Central memory CD8-positive, alpha-beta T cell (primary cell): ENCODE data around the gene LRRC37A3.
"Not testable (repeated sequence)": the region's sequence is repeated elsewhere in the genome, so short reads cannot be mapped to it uniquely, and the experiment has no call there.

Experiments
- ATAC-seq: fragments of 150-1000 bp; cut with Tn5 transposase; replicated peaks from 2 replicates; pipeline ENCODE4 v1.10.0; 2022; ENCODE audit warnings: mild to moderate bottlenecking, moderate FRiP score, moderate number of reproducible peaks; ENCODE audit not compliant: poor library complexity, severe bottlenecking; ENCODE audit errors: extremely low read depth
- DNase-seq, 2 donors: peaks; one replicate each; pipeline ENCODE4 v3.0.0; 2021; ENCODE audit warnings: low spot score in 2 of 2
- H3K27ac Mint-ChIP-seq: one replicate; pipeline ENCODE4 v1.8.0; 2022; ENCODE audit warnings: low read depth, mild to moderate bottlenecking, moderate library complexity, mixed read lengths
- H3K27me3 Mint-ChIP-seq: one replicate; pipeline ENCODE4 v1.8.0; 2022; ENCODE audit warnings: mixed read lengths
- H3K36me3 Mint-ChIP-seq: one replicate; pipeline ENCODE4 v1.8.0; 2022; ENCODE audit warnings: mild to moderate bottlenecking, moderate library complexity, mixed read lengths; ENCODE audit not compliant: insufficient read depth
- H3K4me1 Mint-ChIP-seq: one replicate; pipeline ENCODE4 v1.8.0; 2022; ENCODE audit warnings: mixed read lengths
- H3K4me3 Mint-ChIP-seq: one replicate; pipeline ENCODE4 v1.8.0; 2022; ENCODE audit warnings: mild to moderate bottlenecking, moderate library complexity, mixed read lengths
- H3K9me3 Mint-ChIP-seq: one replicate; pipeline ENCODE4 v1.8.0; 2022; ENCODE audit warnings: mixed read lengths

The LRRC37A3 gene

GRCh38 chr17:64920419-64921172 is 1.3 kb upstream of the LRRC37A3 start:
- peaks cover 7% of the 10 kb centered on the region for H3K36me3 Mint-ChIP-seq
- DNase-seq (no peak), ATAC-seq (no peak)
- peak overlapping the region; percentile 84 for H3K4me3 Mint-ChIP-seq
- no peaks in the 10 kb centered on the region for H3K27me3 Mint-ChIP-seq
- H3K9me3 Mint-ChIP-seq = no peaks in the 10 kb centered on the region
- peaks cover 4% of the 10 kb centered on the region for H3K4me1 Mint-ChIP-seq
- no peak overlapping the region for H3K27ac Mint-ChIP-seq

- H3K27me3 Mint-ChIP-seq = no peaks in the 10 kb centered on the region
- peak overlapping the region; percentile 93 for H3K27ac Mint-ChIP-seq
- no peak for DNase-seq
- peaks cover 10% of the 10 kb centered on the region for H3K36me3 Mint-ChIP-seq
- H3K9me3 Mint-ChIP-seq = no peaks in the 10 kb centered on the region
- H3K4me1 Mint-ChIP-seq = peaks cover 4% of the 10 kb centered on the region
- H3K4me3 Mint-ChIP-seq = peak overlapping the region; percentile 84
- peak; percentile 2 for ATAC-seq
Measured at GRCh38 chr17:64920026-64920418, 744 bp upstream of the LRRC37A3 start.

- DNase-seq (peak in 1 of 2 donors; percentile 32), ATAC-seq (peak; percentile 37)
- H3K4me1 Mint-ChIP-seq, H3K27me3 Mint-ChIP-seq, H3K9me3 Mint-ChIP-seq, H3K36me3 Mint-ChIP-seq: not testable (repeated sequence)
- Mint-ChIP-seq H3K4me3 (peak overlapping the region; percentile 84), H3K27ac (peak overlapping the region; percentile 93)
Measured at GRCh38 chr17:64918842-64919288, 413 bp downstream of the LRRC37A3 start.

- ATAC-seq, H3K4me1 Mint-ChIP-seq, H3K4me3 Mint-ChIP-seq, H3K27me3 Mint-ChIP-seq, DNase-seq, H3K9me3 Mint-ChIP-seq, H3K27ac Mint-ChIP-seq, H3K36me3 Mint-ChIP-seq: not testable (repeated sequence)
Measured at GRCh38 chr17:64917540-64917939, 1.7 kb downstream of the LRRC37A3 start.

- H3K36me3 Mint-ChIP-seq, DNase-seq, H3K4me1 Mint-ChIP-seq, ATAC-seq, H3K27me3 Mint-ChIP-seq, H3K27ac Mint-ChIP-seq, H3K4me3 Mint-ChIP-seq, H3K9me3 Mint-ChIP-seq: not testable (repeated sequence)
Measured at GRCh38 chr17:64915244-64915643, 4.0 kb downstream of the LRRC37A3 start.

- H3K9me3 Mint-ChIP-seq, H3K27me3 Mint-ChIP-seq, H3K36me3 Mint-ChIP-seq, H3K4me1 Mint-ChIP-seq, H3K4me3 Mint-ChIP-seq, DNase-seq, H3K27ac Mint-ChIP-seq, ATAC-seq: not testable (repeated sequence)
Measured at GRCh38 chr17:64910191-64910514, 9.1 kb downstream of the LRRC37A3 start.

GRCh38 chr17:64909511-64910190 is 9.6 kb downstream of the LRRC37A3 start:
- H3K9me3 Mint-ChIP-seq, H3K4me1 Mint-ChIP-seq, H3K4me3 Mint-ChIP-seq, H3K36me3 Mint-ChIP-seq, ATAC-seq, H3K27me3 Mint-ChIP-seq, H3K27ac Mint-ChIP-seq, DNase-seq: not testable (repeated sequence)

- not testable (repeated sequence) for ATAC-seq, H3K27me3 Mint-ChIP-seq, H3K4me1 Mint-ChIP-seq, H3K4me3 Mint-ChIP-seq, H3K36me3 Mint-ChIP-seq, H3K27ac Mint-ChIP-seq, H3K9me3 Mint-ChIP-seq, DNase-seq
Measured at GRCh38 chr17:64904069-64904468, 15.2 kb downstream of the LRRC37A3 start.

GRCh38 chr17:64897136-64897535 is 22.1 kb downstream of the LRRC37A3 start:
- H3K4me1 Mint-ChIP-seq, DNase-seq, H3K36me3 Mint-ChIP-seq, H3K9me3 Mint-ChIP-seq, ATAC-seq, H3K4me3 Mint-ChIP-seq, H3K27ac Mint-ChIP-seq, H3K27me3 Mint-ChIP-seq: not testable (repeated sequence)

- H3K27me3 Mint-ChIP-seq, H3K36me3 Mint-ChIP-seq, H3K4me3 Mint-ChIP-seq, H3K9me3 Mint-ChIP-seq, H3K4me1 Mint-ChIP-seq, DNase-seq, H3K27ac Mint-ChIP-seq, ATAC-seq: not testable (repeated sequence)
Measured at GRCh38 chr17:64874210-64874609, 45.1 kb downstream of the LRRC37A3 start.

GRCh38 chr17:64847504-64848466 is 71.5 kb downstream of the LRRC37A3 start:
- not testable (repeated sequence) for H3K4me1 Mint-ChIP-seq, H3K36me3 Mint-ChIP-seq, H3K4me3 Mint-ChIP-seq, H3K9me3 Mint-ChIP-seq, H3K27ac Mint-ChIP-seq, H3K27me3 Mint-ChIP-seq
- DNase-seq = peak; percentile 57 to 75
- peak; percentile 65 for ATAC-seq

GRCh38 chr17:64846892-64847291 is 72.4 kb downstream of the LRRC37A3 start:
- H3K9me3 Mint-ChIP-seq, H3K27ac Mint-ChIP-seq, H3K27me3 Mint-ChIP-seq, H3K4me3 Mint-ChIP-seq, H3K36me3 Mint-ChIP-seq, DNase-seq, ATAC-seq, H3K4me1 Mint-ChIP-seq: not testable (repeated sequence)
